GM21526 (cell line): ENCODE measurements around the gene SPHK2.

Experiments used
- ATAC-seq: cut with Tn5 transposase; IDR thresholded peaks from one replicate; pipeline ENCODE4 v1.9.1; 2021; ENCODE audit warnings: moderate library complexity; ENCODE audit not compliant: unreplicated experiment, low FRiP score

Gene SPHK2

DNA sequence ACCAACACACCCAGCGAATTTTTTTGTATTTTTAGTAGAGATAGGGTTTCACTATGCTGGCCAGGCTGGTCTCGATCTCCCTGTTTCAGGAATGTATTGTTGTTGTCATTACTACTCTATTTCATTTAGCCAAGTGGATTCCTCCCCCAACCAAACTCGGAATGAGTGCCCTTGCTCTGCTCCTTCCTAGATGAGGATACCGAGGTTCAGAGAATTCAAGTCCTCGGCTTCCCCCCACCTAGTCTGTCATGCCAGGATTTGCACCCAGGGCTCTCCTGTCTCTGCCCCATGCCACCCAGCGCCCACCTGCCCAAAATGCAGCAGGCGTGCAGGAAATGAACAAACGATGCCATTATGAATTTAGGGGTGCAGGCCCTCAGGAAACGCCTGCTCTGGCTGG, 16.3 kb upstream of the SPHK2 start:
- ATAC-seq: no peak

GRCh38 chr19:48603449-48603848, 15.9 kb upstream of the SPHK2 start:
- no peak for ATAC-seq

DNA sequence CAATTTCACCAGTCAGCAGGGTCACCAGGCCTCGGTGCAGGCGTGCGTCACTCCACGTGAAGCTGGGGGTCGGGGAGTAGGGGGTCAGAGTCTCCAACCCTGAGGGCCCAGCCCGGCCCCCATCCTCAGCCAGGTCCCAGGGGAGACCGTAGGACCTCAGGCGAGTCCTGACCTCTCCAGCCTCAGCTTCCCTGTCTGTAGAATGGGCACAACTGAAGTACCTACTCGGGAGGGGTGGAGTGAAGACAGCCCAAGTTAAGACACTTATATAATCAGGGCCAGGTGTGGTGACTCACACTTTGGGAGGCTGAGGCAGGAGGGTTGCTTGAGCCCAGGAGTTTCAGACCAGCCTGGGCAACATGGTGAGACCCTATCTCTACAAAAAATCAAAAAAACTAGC, 15.5 kb upstream of the SPHK2 start:
- no peak for ATAC-seq

DNA sequence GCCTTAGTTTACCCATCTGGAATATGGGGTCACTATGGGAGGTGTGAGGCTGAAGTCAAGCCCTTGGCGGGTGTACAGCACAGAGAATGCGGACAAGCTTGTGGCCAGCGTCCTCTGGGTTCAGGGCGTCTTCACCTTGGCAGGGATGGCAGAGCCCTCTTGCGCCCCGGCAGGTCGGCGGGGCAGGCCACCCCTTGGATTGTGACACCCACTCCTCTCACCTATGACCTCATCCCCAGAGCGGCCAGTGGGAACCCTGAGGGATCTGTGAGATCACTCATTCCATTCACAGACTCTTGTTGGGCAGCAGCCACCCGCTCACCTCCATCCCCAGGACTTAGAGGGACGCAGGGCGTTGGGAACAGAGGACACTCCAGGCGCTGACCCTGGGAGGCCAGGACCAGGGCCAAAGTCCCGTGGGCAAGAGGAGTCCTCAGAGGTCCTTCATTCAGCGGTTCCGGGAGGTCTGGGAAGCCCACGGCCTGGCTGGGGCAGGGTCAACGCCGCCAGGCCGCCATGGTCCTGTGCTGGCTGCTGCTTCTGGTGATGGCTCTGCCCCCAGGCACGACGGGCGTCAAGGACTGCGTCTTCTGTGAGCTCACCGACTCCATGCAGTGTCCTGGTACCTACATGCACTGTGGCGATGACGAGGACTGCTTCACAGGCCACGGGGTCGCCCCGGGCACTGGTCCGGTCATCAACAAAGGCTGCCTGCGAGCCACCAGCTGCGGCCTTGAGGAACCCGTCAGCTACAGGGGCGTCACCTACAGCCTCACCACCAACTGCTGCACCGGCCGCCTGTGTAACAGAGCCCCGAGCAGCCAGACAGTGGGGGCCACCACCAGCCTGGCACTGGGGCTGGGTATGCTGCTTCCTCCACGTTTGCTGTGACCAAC, 12.6 kb upstream of the SPHK2 start, which contains the start of gene SPACA4:
SPACA4 (plus strand) TSS at position 280 of the 896 bp plus-strand sequence; CDS start at position 517, 237 bp downstream.
- no peak for ATAC-seq

GRCh38 chr19:48607359-48607755, 11.9 kb upstream of the SPHK2 start:
- ATAC-seq: no peak

DNA sequence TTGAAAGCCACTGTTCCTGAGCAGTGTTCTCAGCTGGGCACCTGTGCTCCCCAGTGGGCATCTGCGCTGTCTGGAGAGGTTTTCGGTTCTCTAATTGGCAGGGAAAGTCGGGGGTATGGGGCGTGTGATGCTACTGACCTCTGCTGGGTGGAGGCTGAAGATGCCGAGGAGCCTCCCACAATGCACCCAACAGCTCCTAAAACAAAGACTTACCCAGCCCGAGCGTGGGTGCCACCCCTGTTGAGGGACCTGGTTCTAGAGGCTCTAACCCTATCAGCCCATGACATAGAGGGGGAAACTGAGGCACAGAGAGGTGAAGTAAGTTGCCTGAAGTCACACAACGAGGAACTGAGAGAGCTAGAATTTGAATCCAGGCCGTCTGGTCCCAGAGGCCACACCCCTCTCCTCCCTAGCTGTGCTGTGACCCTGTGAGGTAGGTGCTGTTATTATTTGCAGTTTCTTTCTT, 10.5 kb upstream of the SPHK2 start:
- no peak for ATAC-seq

- no peak for ATAC-seq
Measured at GRCh38 chr19:48609571-48610108, 9.7 kb upstream of the SPHK2 start.

- no peak for ATAC-seq
Measured at GRCh38 chr19:48611872-48612271, 7.4 kb upstream of the SPHK2 start.

DNA sequence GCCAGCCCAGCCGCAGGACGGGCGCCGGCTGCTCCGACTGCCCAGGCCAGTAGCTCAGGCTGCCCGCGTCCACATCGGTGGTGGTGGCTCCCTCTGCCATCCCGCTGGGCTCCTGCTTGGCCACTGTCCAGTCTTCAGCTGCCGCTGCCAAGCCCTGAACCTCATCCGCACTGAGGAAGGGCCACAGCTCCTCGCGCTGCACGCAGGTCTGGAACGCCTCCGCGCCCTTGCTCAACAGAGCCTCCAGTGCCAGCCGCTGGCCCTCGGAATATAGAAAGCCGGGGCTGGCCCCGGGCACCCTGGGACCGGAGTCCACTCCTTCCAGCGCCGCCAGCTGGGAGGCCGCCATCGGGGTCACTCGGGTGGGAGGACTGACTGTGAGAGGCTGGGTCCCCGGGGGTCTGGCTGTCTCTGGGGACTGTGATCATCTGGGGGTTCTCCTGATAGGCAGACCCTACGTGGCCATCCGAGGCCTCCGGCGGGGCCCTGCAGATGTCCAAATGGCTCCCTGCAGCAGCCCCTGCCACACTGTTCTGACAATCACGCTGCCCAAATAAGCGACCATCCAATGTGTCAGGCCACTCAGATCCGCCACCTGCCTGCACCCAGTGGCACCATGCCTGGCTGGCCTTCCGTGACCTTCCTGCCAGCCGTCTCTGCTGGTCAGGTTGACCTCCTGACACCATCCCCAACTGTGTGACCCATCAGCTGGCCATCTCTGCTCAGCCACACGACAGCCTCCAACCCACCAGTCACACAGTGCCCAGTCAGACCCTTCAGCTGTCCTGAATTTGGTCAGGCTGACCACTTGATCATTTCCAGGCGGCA, 6.1 kb upstream of the SPHK2 start:
- ATAC-seq: no peak

- ATAC-seq: no peak
Measured at GRCh38 chr19:48613852-48614435, 5.4 kb upstream of the SPHK2 start.

GRCh38 chr19:48614436-48615230, 4.7 kb upstream of the SPHK2 start, which contains the start of gene FAM83E:
Gene FAM83E, minus strand, starts transcription at chr19:48615076. Its CDS starts 1,704 bp downstream, at chr19:48613372.
- ATAC-seq: no peak

DNA sequence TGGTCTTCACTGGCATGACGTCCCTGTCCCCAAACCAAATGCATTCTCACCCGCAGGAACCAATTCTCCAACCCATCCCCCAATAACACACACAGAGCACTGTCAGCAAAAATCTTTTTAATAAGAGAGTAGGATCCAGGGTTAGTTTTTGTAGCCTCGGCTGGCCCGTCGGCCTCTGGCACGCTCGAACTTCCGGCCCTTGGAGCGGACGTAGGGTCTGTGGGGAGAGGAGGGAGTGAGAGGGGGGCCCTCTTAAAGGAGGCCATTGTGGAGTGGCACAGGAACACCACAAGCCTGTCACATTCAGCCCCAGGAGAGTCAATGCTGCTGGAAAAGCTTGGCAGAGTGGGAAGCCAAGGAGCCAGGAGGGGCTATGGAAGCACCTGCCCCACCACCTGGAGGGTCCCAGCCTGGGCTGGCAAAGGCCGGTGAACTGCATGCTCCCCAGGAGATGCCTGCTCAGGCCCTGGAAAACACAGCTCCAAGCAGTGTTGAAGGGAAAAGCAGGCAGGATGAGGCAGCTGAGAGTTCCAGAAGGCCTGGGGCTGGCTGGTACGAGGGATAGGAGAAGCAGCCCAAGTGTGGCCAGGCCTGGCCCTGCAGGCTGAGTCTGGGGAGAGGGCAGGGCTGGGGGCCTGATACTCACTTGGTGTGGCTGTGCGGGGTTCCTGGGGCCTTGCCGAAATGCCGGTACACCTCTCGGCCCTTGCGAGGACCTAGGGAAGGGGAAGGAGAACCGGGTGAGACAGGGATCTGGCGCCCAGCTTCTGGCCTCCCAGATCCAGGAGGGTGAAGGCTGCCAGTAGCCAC, 3.9 kb upstream of the SPHK2 start:
- ATAC-seq: no peak

- no peak for ATAC-seq
Measured at GRCh38 chr19:48616041-48616436, 3.3 kb upstream of the SPHK2 start.

DNA sequence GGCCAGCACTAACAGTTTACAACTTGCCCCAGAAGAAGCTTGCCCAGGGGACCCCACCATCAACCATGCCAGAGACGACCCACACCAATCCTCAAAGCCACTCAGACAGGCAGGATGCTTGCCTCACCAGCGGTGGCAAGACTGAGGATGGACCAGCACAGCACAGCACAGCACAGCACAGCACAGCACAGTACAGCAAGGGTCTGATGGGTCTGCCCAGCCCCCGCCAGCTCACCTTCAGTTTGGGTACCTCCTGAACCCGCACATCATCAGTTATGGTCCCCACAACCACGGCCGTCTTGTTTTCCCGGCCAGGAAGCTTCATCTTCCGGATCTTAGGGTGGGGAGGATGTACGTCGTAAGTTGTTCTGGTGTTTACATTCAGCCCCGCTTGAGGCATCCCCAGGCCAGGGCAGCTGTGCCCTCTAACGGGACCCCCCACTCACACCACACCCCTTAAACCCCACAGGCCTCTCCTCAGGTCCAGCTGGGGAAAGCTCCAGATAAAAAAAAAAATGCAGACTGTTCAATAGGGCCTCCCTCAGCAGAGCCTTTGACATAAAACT, 2.7 kb upstream of the SPHK2 start:
- no peak for ATAC-seq

DNA sequence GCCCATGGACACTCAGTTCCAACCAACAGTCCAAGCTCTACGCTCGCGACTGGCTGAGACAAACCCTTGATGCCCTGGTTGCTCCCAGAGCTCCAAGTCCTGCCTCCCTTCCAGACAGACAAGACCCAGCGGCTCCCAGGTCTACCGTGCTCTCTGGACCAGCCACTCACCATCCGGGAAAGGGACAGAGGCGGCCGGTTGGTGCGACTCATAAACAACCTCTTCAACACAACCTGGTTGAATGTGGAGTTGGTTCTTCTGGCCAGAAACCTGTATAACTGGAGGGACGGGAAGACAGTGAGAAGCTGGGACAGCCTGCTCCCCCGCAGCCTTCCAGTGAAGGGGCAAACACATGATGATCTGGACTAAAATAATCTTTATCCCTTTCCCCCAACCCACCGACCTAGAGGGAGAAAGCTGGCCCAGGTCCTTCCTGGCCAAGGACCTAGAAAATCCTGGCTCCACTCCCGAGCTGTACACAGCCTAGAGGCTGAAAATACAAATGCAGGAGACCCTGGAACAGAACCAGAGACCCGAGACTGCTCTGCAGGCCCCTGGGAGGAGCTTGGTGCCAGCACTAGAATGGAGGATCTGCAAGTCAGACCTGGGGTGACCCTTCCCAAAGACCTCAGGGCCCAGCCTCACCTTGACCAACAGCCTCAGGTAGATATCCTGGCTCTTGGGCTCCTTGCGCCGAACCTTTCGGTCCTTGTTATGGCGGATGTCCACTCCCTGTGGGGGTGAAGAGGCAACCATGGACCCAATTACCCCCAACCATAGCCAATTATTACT, 2.0 kb upstream of the SPHK2 start:
- no peak for ATAC-seq

GRCh38 chr19:48618278-48618915, 909 bp upstream of the SPHK2 start:
- ATAC-seq: no peak
